Activated CD4-positive, alpha-beta T cell treated with anti-CD3 and anti-CD28 coated beads, Interleukin-2, amount 50 U/mL, for 48 hours (primary cell): ENCODE measurements around the gene ROS1.

Experiments used
- DNase-seq, 2 experiments: peaks; one replicate each; pipeline ENCODE4 v3.0.0-alpha.2; 2020

Gene ROS1

DNA sequence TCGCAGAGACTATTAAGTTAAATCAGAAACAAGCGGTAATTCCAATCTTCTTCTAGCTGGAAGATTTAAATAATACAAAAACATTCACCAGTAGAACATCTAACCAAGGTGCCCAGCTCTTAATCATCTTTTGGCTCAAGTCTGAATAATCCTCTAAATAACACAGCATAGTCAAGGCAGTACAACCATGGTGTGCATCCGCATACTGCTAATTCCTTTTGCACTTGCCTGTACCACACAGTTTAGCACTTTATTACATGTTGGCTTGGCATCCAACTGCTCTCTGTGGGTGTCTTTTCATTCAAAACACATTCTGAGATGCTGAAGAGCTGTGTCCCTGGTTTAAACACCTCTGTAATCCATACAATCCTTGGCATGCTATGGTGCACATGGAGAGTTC is 118.1 kb downstream of the ROS1 start:
- no peak for DNase-seq

DNA sequence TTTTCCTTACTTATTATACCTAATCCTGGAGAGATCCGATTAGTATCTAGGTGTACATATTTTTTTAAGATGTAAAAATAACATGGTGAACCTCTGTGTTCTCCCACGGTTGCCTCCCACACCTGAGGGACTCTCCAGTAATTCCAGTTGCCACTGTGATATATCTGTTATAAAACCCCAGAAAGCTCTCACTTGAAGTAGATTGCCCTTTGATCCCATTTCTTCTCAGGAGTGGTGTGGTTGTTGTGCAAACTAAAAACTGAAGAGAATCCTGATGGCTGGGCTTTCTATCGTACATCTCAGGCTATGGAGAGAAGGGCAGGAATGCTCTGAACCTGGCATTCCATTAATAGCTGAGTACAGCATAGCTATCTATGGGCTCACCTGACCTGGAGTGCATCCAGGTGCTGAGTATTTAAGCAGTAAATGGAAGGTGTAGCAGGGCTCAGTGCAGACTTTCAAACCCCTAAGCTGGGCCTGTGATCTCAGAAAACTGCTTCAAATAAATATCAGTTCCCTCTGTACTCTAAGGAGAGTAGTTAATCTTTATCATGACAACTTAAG is 119.4 kb downstream of the ROS1 start:
- DNase-seq = no peak

DNA sequence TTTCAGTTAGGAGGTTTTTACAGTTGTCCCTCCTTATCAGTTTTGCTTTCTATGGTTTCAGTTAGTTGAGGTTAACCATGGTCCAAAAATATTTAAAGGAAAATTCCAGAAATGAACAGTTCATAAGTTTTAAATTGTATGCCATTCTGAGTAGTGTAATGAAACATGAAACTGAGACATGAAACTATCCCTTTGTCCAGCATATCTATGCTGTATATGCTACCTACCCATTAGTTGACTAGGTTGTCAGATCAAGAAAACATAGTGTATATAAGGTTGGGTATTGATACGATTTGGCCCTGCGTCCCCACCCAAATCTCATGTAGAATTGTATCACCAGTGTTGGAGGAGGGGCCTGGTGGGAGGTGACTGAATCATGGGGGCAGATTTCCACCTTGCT is 121.3 kb downstream of the ROS1 start:
- no peak for DNase-seq

GRCh38 chr6:117303323-117303722 is 122.4 kb downstream of the ROS1 start:
- DNase-seq = no peak

DNA sequence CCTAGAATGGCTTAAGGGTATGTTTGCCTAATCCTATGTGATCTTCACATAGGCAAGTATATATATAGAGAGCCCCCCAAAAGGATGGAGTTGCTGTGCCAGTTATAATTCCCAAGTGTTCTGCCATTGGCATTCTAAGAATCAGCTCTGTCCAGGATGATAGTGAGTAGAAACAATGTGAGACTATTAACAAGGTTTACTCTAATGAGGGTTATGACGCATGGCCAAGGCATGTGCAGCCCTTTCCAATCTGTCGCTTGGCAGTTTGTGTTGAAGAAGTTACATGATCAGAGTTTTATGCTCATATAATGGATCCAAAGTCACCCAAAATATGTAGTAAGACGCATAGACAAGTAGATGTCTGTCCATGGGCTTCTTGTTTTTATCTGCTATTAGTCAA is 126.8 kb downstream of the ROS1 start:
- no peak for DNase-seq

DNA sequence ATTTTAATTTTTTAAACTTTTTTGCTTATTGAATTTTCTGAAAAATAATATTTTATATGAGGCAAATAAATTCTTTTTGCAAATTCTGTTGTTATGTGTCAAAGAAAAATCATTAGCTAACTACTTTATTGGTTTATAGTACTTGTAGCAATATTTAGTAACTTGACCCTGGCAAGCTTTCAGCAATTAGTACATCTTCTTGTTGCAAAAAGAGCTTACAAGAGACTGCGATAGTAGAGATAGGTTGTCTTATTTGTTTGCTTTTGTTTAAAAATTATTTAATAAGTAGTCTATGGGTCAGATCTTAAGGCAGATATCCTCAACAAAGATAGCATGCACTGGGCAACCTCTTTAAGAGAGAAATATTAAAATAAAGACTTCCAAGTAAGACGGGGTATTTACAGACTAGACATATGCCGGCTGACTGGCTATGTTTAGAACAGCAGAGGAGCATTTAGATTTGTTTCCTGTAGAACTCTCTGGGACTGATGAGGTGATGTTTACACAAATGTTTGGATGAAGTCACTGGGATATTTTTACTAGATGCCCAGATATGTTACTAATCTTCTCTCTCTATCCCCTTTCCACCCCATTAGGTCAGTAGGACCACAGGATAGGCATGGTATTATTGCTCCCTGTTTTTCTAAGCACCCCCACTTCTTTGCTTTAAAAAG is 135.4 kb downstream of the ROS1 start:
- no peak for DNase-seq

DNA sequence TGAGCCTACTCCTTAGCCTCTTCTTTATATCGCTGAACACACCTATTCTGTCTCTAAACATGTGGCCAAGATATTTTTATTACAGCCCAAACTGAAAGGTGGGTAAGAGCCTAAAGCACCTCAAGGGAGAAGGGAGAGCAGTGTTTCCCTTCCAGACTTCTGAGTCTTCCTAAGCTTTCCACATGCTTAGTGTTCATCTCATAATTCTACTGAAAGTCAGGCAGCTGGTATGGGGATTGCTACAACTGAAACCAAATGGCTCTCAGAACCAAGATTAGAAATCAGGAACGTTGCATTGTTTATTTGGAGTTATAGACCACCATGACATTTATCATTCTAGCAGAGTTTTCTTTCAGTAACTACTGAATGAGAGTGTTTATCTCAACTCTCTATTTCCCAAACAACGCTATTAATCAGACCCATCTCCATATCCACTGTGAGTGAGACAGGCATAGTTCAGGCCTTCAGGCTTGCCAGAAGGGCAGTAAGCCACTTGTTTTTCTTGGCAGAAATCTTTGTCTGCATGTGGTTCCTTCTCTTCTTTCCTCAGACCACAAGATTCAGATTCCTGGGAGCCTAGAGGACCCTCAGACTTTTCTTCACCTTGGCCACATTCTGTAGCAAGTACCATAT is 137.5 kb downstream of the ROS1 start:
- no peak for DNase-seq

DNA sequence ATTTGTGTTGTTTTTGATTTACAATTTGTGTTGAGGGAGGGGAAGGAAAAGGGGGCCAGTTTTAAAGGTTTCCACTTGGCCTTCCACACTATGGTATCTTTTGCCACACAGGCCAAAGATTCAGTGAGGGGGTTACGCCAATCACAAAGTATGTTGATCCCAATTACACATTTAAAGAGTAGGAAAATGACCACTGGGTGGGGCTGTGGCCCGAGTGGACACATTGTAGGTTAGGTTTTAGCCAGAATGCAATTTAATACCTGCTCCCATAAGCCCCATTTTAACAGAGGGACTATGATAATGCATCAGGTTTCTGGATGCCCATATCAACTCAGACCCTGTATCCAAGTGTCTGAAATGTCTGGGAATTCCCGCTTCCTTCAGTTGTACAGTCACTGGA is 144.8 kb downstream of the ROS1 start:
- no peak for DNase-seq

GRCh38 chr6:117276778-117277316 is 148.9 kb downstream of the ROS1 start:
- DNase-seq = no peak

GRCh38 chr6:117275711-117276110 is 150.0 kb downstream of the ROS1 start:
- DNase-seq = no peak

- no peak for DNase-seq
Measured at GRCh38 chr6:117275205-117275604, 150.5 kb downstream of the ROS1 start.

GRCh38 chr6:117272891-117273290 is 152.9 kb downstream of the ROS1 start:
- no peak for DNase-seq

GRCh38 chr6:117272032-117272866 is 153.5 kb downstream of the ROS1 start:
- DNase-seq = no peak

GRCh38 chr6:117270843-117271507 is 154.8 kb downstream of the ROS1 start:
- no peak for DNase-seq

- no peak for DNase-seq
Measured at GRCh38 chr6:117270055-117270842, 155.5 kb downstream of the ROS1 start.

DNA sequence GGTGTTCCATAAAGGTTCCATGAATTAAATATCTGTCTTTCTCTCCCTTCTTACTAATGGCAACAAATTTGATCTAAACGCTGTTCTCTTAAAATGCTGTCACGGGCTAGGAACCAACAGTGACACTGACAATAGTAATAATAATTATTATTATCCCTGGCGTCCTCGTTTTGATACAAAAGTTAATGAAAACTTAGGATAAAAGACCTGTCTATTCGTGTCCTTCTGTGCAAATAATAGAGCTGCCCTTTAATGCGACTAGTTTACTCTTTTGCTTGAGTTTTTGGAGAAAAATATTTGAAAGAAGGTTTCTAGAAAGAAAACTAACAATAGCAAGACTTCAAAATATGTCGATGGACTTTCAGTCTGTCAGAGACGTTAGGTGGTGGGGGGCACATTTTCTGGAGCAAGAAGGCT is 156.1 kb downstream of the ROS1 start:
- DNase-seq = no peak

DNA sequence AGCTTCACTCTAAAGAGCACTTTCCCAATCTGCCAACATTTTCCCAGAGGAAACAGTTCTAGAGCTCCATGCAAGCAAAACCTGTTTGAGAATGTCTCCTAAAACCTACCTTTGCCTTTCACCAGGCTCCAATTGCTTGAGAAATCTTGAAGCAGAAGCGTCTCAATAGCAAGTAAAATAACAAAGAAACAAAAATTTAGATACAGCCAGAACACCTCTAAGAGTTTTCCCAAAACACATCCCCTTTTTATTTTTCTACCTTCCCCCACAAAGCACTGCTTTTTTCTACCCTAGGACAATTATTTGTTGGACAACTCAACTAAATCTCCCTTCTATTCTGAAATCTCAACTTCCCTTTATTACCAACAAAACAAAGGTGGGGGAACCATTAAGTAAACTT is 156.8 kb downstream of the ROS1 start:
- no peak for DNase-seq

GRCh38 chr6:117267766-117268534 is 157.8 kb downstream of the ROS1 start:
- DNase-seq = no peak

DNA sequence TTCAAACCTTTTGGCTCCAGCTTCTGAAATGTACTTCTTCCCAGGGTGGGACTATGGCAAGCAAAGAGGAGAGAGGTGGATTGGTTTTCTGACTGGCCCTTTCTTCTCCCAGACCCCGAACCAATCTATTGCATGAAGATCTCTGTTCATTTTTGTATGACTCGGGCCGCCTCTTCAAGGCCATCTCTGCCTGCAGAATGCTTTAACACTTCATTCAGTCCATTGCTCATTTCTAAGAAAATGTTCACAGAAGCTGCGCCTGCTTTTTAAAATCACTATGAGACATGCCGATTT is 158.7 kb downstream of the ROS1 start:
- no peak for DNase-seq

- DNase-seq = no peak
Measured at GRCh38 chr6:117266257-117267053, 159.3 kb downstream of the ROS1 start.
